ENCODE measurements around the gene PCDH9.

GRCh38 chr13:66576381-66576780, 653.8 kb downstream of the PCDH9 start:
- TF ChIP-seq, protein P1, sequence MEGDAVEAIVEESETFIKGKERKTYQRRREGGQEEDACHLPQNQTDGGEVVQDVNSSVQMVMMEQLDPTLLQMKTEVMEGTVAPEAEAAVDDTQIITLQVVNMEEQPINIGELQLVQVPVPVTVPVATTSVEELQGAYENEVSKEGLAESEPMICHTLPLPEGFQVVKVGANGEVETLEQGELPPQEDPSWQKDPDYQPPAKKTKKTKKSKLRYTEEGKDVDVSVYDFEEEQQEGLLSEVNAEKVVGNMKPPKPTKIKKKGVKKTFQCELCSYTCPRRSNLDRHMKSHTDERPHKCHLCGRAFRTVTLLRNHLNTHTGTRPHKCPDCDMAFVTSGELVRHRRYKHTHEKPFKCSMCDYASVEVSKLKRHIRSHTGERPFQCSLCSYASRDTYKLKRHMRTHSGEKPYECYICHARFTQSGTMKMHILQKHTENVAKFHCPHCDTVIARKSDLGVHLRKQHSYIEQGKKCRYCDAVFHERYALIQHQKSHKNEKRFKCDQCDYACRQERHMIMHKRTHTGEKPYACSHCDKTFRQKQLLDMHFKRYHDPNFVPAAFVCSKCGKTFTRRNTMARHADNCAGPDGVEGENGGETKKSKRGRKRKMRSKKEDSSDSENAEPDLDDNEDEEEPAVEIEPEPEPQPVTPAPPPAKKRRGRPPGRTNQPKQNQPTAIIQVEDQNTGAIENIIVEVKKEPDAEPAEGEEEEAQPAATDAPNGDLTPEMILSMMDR (IDR thresholded peaks at IDR 0.05): no peak
- TF ChIP-seq POLR2A (IDR thresholded peaks at IDR 0.05): no peak
